GM12873 (cell line): ENCODE data around the gene PTGER4.

Experiments used
- TF ChIP-seq, protein P1 (sequence below): IDR thresholded peaks from 2 replicates; pipeline ENCODE4 v1.5.1; 2012; ENCODE audit warnings: low read depth, mild to moderate bottlenecking, moderate library complexity, low read length, control low read depth; ENCODE audit not compliant: insufficient read depth; ENCODE audit errors: missing control alignments

PTGER4 gene

DNA sequence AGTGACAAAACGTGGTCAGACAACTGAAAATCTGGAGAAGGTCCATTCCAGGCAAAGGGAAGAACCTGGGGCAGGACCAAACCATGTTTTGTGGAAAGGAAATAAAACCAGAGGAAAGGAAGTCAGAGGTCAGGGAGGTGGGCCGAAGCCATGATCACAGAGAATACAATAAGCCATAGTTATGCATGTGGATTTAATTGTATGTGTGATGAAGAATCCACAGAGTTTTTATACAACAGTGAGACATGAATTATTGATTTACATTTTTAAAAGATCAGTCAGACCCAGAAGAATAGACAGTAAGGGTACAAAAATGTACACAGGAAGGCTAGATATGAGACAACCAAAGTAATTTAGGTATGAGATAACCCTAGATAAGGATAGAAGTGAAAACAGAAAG is 55.3 kb downstream of the PTGER4 start:
- TF ChIP-seq, protein P1, sequence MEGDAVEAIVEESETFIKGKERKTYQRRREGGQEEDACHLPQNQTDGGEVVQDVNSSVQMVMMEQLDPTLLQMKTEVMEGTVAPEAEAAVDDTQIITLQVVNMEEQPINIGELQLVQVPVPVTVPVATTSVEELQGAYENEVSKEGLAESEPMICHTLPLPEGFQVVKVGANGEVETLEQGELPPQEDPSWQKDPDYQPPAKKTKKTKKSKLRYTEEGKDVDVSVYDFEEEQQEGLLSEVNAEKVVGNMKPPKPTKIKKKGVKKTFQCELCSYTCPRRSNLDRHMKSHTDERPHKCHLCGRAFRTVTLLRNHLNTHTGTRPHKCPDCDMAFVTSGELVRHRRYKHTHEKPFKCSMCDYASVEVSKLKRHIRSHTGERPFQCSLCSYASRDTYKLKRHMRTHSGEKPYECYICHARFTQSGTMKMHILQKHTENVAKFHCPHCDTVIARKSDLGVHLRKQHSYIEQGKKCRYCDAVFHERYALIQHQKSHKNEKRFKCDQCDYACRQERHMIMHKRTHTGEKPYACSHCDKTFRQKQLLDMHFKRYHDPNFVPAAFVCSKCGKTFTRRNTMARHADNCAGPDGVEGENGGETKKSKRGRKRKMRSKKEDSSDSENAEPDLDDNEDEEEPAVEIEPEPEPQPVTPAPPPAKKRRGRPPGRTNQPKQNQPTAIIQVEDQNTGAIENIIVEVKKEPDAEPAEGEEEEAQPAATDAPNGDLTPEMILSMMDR = no peak

DNA sequence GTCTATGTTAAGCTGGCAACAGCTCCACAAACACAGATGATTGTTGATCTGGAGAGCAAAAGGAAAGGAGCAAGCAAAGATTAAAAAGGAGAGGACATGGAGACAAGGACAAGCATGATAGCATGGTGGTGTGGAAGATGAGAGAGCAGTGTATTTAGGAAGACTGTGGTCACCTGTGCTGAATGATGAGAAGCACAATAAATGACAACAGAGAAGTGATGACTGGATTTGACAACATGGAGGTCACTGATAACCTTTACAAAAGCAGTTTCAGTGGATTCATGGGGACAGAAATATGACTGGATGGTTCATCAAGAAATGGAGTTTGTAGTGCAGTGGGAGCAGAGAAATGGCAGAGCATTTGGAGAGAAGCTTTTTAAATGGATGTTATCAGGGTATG is 55.9 kb downstream of the PTGER4 start:
- TF ChIP-seq, protein P1 = peak; percentile 4

DNA sequence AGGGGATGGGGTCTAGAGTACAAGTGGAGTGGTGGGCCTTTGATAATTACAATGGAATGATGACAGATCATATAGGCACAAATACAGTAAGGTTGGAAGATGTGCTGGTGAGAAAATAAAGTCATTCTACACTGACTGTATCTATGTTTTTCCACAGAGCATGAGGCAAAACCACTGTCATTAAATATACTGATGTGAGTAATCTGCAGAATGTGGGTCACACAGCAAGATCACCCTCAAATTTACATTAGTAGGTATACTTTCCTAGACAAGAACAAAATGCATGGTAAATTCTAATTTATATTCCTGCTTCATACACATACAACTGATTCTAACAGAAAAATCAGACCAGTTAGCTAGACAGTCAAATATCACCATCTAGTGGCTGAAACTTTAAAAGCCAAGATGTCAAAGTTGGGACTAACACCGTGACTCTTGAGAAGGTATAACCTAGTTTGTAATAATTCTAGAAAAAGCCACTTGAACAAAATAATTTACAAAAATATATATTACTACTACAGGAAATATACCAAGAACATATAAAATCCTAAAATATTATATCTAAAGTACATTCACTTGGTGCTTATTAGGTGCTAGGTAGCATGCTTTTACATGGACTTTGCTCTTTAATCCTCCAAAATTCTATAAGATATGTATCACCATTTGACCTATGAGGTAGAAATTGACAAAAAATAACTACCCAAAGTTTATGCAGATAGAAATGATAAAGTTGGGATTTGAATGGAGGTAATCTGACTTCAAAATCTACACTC is 56.6 kb downstream of the PTGER4 start:
- TF ChIP-seq, protein P1 = peak; percentile 58

DNA sequence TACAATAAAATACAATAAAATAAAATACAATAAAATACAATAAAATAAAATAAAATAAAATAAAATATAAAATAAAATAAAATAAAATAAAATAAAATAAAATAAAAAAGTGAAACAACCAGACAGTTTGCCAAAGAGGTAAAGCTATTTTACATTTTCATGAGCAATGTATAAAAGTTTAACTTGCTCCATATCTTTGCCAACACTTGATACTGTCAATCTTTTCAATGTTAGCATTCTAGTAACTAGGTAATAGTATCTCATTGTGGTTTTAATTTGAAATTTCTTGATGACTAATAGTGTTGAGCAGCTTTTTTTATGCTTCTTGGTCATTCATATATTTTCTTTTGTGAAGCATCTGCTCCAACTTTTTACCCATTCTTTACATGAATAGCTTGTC is 58.8 kb downstream of the PTGER4 start:
- TF ChIP-seq, protein P1 = no peak
